HG02798 (cell line): ENCODE results near the gene LTB4R2.

Source experiments
- ATAC-seq: cut with Tn5 transposase; IDR thresholded peaks from one replicate; pipeline ENCODE4 v1.9.1; 2021; ENCODE audit warnings: mild to moderate bottlenecking; ENCODE audit not compliant: unreplicated experiment, poor library complexity

Gene LTB4R2

GRCh38 chr14:24274101-24274543 lies 35.8 kb upstream of the LTB4R2 start:
- peak; percentile 37 for ATAC-seq

- ATAC-seq: no peak
Measured at GRCh38 chr14:24277071-24277470, 32.9 kb upstream of the LTB4R2 start.

- no peak for ATAC-seq
Measured at GRCh38 chr14:24277606-24278321, 32.2 kb upstream of the LTB4R2 start.

- no peak for ATAC-seq
Measured at GRCh38 chr14:24278424-24278823, 31.5 kb upstream of the LTB4R2 start.

- ATAC-seq: peak; percentile 70
Measured at GRCh38 chr14:24279301-24280186, 30.4 kb upstream of the LTB4R2 start.

GRCh38 chr14:24280797-24281460 lies 29.0 kb upstream of the LTB4R2 start:
- ATAC-seq: no peak

- ATAC-seq: no peak
Measured at GRCh38 chr14:24281636-24282035, 28.3 kb upstream of the LTB4R2 start.

GRCh38 chr14:24282736-24283135 lies 27.2 kb upstream of the LTB4R2 start:
- ATAC-seq: no peak

GRCh38 chr14:24283796-24284460 lies 26.0 kb upstream of the LTB4R2 start:
- ATAC-seq: no peak

GRCh38 chr14:24284501-24285035 lies 25.4 kb upstream of the LTB4R2 start:
- ATAC-seq: no peak

- no peak for ATAC-seq
Measured at GRCh38 chr14:24285351-24285750, 24.6 kb upstream of the LTB4R2 start.

GRCh38 chr14:24286996-24287395 lies 22.9 kb upstream of the LTB4R2 start:
- ATAC-seq: no peak

GRCh38 chr14:24289649-24290280 lies 20.2 kb upstream of the LTB4R2 start:
- peak; percentile 60 for ATAC-seq

- no peak for ATAC-seq
Measured at GRCh38 chr14:24290746-24291145, 19.2 kb upstream of the LTB4R2 start.

- no peak for ATAC-seq
Measured at GRCh38 chr14:24291446-24292117, 18.4 kb upstream of the LTB4R2 start.

- no peak for ATAC-seq
Measured at GRCh38 chr14:24292118-24292807, 17.7 kb upstream of the LTB4R2 start.

GRCh38 chr14:24293525-24293924 lies 16.4 kb upstream of the LTB4R2 start:
- no peak for ATAC-seq

- peak; percentile 36 for ATAC-seq
Measured at GRCh38 chr14:24296341-24297157, 13.4 kb upstream of the LTB4R2 start.
